Measurements from ENCODE around the gene PTMA. TPM values are rescaled to one million over a fixed set of nuclear protein-coding genes. Genes with fewer than 3 reads are reported as not detected.

The PTMA gene
- total and polyA plus RNA-seq, 2 experiments from 2014 or later, result 597 to 727 TPM

DNA sequence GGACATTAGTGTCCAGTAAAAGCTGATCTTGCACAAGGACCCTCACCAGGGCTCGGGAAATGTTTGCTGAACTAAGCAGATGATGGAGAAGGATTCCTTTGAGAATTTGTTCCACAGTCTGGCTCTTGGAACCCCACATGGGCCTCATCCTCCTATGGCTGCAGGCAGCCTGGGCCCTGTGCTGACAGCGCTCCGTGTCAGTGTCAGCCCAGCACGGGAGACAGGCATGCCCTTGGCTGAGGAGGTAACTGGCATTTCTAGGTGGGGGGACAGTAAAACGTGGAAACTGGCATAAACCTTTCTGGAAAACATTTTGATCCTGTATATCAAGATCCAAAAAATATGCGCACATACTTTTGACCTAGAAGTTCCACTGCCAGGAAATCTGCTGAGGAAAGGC is 10.5 kb downstream of the PTMA start:
- no peak overlapping the region for H2AFZ ChIP-seq
- WGBS (ENCODE audit: low lambda C conversion rate, missing lambda C conversion rate), result 76% methylated on average over 6 of the region's 6 CpGs

GRCh38 chr2:231720292-231720986 is 12.1 kb downstream of the PTMA start:
- DNase-seq (ENCODE audit: low spot score), result no peak
- H3K9me3 ChIP-seq (ENCODE audit: low read depth), result no peaks in the 10 kb centered on the region
- no peak overlapping the region for H3K4me3 ChIP-seq
- H3K79me2 ChIP-seq, result no peaks in the 10 kb centered on the region
- no peak for TF ChIP-seq CTCF (IDR thresholded peaks at IDR 0.05; ENCODE audit: poor library complexity)
- TF ChIP-seq EZH2 (IDR thresholded peaks at IDR 0.05; ENCODE audit: borderline replicate concordance), result no peak
- TF ChIP-seq EZH2phosphoT487 (IDR thresholded peaks at IDR 0.05; ENCODE audit: low read depth, severe bottlenecking, unreplicated experiment), result no peak
- 80% methylated on average over 7 of the region's 7 CpGs for WGBS (ENCODE audit: low lambda C conversion rate, missing lambda C conversion rate)
- H3K27me3 ChIP-seq, result no peaks in the 10 kb centered on the region
- no peak overlapping the region for H2AFZ ChIP-seq
- H3K36me3 ChIP-seq (replicated peaks; ENCODE audit: insufficient read depth, low read depth), result no peaks in the 10 kb centered on the region
- no peaks in the 10 kb centered on the region for H3K9me2 ChIP-seq (replicated peaks; ENCODE audit: insufficient read depth)
- no peaks in the 10 kb centered on the region for H4K20me1 ChIP-seq (ENCODE audit: insufficient read depth, poor library complexity, severe bottlenecking)
- H3K27ac ChIP-seq, result no peak overlapping the region
- H3K4me2 ChIP-seq, result no peak overlapping the region
- no peaks in the 10 kb centered on the region for H3K4me1 ChIP-seq (ENCODE audit: insufficient read depth)

More for the DNA sequence above, 10.5 kb downstream of the PTMA start:
- Histone ChIP-seq H3K9me3 (ENCODE audit: low read depth) (no peaks in the 10 kb centered on the region), H3K79me2 (no peaks in the 10 kb centered on the region), H3K4me1 (ENCODE audit: insufficient read depth) (no peaks in the 10 kb centered on the region), H3K27ac (no peak overlapping the region), H3K4me2 (no peak overlapping the region), H3K4me3 (no peak overlapping the region), H3K27me3 (no peaks in the 10 kb centered on the region), H3K36me3 (replicated peaks; ENCODE audit: insufficient read depth, low read depth) (no peaks in the 10 kb centered on the region), H3K9me2 (replicated peaks; ENCODE audit: insufficient read depth) (no peaks in the 10 kb centered on the region), H4K20me1 (ENCODE audit: insufficient read depth, poor library complexity, severe bottlenecking) (peaks cover 4% of the 10 kb centered on the region)
- TF ChIP-seq EZH2 (IDR thresholded peaks at IDR 0.05; ENCODE audit: borderline replicate concordance), result no peak
- TF ChIP-seq CTCF (IDR thresholded peaks at IDR 0.05; ENCODE audit: poor library complexity), result no peak
- DNase-seq (ENCODE audit: low spot score), result no peak

- H3K4me1 ChIP-seq (ENCODE audit: insufficient read depth), result no peaks in the 10 kb centered on the region
- H3K4me3 ChIP-seq, result no peak overlapping the region
- H3K9me3 ChIP-seq (ENCODE audit: low read depth), result no peaks in the 10 kb centered on the region
- no peaks in the 10 kb centered on the region for H4K20me1 ChIP-seq (ENCODE audit: insufficient read depth, poor library complexity, severe bottlenecking)
- TF ChIP-seq EZH2phosphoT487 (IDR thresholded peaks at IDR 0.05; ENCODE audit: low read depth, severe bottlenecking, unreplicated experiment), result no peak
- TF ChIP-seq CTCF (IDR thresholded peaks at IDR 0.05; ENCODE audit: poor library complexity), result no peak
- TF ChIP-seq EZH2 (IDR thresholded peaks at IDR 0.05; ENCODE audit: borderline replicate concordance), result no peak
- H3K79me2 ChIP-seq, result no peaks in the 10 kb centered on the region
- H3K27me3 ChIP-seq, result no peaks in the 10 kb centered on the region
- H2AFZ ChIP-seq, result no peak overlapping the region
- WGBS (ENCODE audit: low lambda C conversion rate, missing lambda C conversion rate), result 89% methylated on average over 8 of the region's 8 CpGs
- no peak for DNase-seq (ENCODE audit: low spot score)
- H3K36me3 ChIP-seq (replicated peaks; ENCODE audit: insufficient read depth, low read depth), result no peaks in the 10 kb centered on the region
- H3K4me2 ChIP-seq, result no peak overlapping the region
- H3K27ac ChIP-seq, result no peak overlapping the region
- H3K9me2 ChIP-seq (replicated peaks; ENCODE audit: insufficient read depth), result no peaks in the 10 kb centered on the region
Observed at GRCh38 chr2:231720987-231721966, 13.0 kb downstream of the PTMA start.

Data from hepatocyte (in vitro differentiated cells).